Measurements from ENCODE around the gene ARFGEF3. TPM values are rescaled to one million over a fixed set of nuclear protein-coding genes. Genes with fewer than 3 reads are reported as not detected.

ARFGEF3 gene
- total RNA-seq, 1 donor from 2014 or later: 0.08 TPM

GRCh38 chr6:138378463-138378862 lies 216.7 kb downstream of the ARFGEF3 start:
- H3K9me3 Mint-ChIP-seq (ENCODE audit: unreplicated experiment): no peaks in the 10 kb centered on the region
- H3K4me1 Mint-ChIP-seq (ENCODE audit: unreplicated experiment): no peaks in the 10 kb centered on the region
- no peaks in the 10 kb centered on the region for H3K27me3 Mint-ChIP-seq (ENCODE audit: unreplicated experiment)
- no peak overlapping the region for H3K4me3 Mint-ChIP-seq (ENCODE audit: unreplicated experiment)
- TF ChIP-seq, protein P1, sequence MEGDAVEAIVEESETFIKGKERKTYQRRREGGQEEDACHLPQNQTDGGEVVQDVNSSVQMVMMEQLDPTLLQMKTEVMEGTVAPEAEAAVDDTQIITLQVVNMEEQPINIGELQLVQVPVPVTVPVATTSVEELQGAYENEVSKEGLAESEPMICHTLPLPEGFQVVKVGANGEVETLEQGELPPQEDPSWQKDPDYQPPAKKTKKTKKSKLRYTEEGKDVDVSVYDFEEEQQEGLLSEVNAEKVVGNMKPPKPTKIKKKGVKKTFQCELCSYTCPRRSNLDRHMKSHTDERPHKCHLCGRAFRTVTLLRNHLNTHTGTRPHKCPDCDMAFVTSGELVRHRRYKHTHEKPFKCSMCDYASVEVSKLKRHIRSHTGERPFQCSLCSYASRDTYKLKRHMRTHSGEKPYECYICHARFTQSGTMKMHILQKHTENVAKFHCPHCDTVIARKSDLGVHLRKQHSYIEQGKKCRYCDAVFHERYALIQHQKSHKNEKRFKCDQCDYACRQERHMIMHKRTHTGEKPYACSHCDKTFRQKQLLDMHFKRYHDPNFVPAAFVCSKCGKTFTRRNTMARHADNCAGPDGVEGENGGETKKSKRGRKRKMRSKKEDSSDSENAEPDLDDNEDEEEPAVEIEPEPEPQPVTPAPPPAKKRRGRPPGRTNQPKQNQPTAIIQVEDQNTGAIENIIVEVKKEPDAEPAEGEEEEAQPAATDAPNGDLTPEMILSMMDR (IDR thresholded peaks at IDR 0.05): no peak
- H3K27ac Mint-ChIP-seq (ENCODE audit: unreplicated experiment): no peak overlapping the region
- DNase-seq (ENCODE audit: extremely low spot score, unreplicated experiment): no peak
- no peaks in the 10 kb centered on the region for H3K36me3 Mint-ChIP-seq (ENCODE audit: unreplicated experiment)

GRCh38 chr6:138382498-138383265 lies 220.9 kb downstream of the ARFGEF3 start:
- H3K27me3 Mint-ChIP-seq (ENCODE audit: unreplicated experiment): peaks cover 3% of the 10 kb centered on the region
- TF ChIP-seq, protein P1 (IDR thresholded peaks at IDR 0.05): no peak
- no peaks in the 10 kb centered on the region for H3K9me3 Mint-ChIP-seq (ENCODE audit: unreplicated experiment)
- no peak overlapping the region for H3K4me3 Mint-ChIP-seq (ENCODE audit: unreplicated experiment)
- H3K36me3 Mint-ChIP-seq (ENCODE audit: unreplicated experiment): no peaks in the 10 kb centered on the region
- no peak for DNase-seq (ENCODE audit: extremely low spot score, unreplicated experiment)
- no peak overlapping the region for H3K27ac Mint-ChIP-seq (ENCODE audit: unreplicated experiment)
- H3K4me1 Mint-ChIP-seq (ENCODE audit: unreplicated experiment): no peaks in the 10 kb centered on the region

DNA sequence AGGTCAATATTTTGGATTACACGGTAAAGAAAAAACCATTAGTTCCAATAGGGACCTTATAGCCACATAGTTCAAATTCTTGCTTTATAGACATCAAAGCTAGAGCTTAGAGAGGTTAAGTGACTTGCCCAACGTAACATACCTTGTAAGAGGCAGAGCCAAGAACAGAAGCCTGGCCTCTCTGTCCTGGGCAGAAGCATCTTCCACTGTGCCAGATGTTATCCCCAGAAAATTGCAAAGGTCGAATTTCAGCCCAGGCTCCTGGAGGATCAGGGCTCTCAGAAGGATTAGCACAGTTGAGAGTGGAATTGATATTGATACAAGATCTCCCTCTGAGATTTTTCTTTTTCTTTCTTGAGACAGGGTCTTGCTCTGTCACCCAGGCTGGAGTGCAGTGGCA lies 222.0 kb downstream of the ARFGEF3 start:
- H3K27me3 Mint-ChIP-seq (ENCODE audit: unreplicated experiment): peaks cover 9% of the 10 kb centered on the region
- no peaks in the 10 kb centered on the region for H3K36me3 Mint-ChIP-seq (ENCODE audit: unreplicated experiment)

DNA sequence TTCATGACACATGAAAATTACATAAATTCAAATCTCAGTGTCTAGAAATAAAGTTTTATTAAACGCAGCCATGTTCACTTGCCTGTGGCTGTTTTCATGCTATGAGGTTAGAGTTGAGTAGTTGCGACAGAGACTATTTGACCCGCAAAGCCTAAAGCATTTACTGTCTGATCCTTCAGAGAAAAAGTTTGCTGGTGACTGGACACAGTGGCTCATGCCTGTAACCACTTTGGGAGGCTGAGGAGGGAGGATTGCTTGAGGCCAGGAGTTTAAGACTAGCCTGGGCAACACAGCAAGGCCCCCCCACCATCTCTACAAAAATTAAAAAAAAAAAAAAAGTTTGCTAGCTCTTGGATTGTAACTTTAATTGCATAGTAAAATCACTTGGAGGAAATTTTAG lies 225.2 kb downstream of the ARFGEF3 start:
- TF ChIP-seq, protein P1 (IDR thresholded peaks at IDR 0.05): no peak
- H3K9me3 Mint-ChIP-seq (ENCODE audit: unreplicated experiment): no peaks in the 10 kb centered on the region
- H3K36me3 Mint-ChIP-seq (ENCODE audit: unreplicated experiment): no peaks in the 10 kb centered on the region
- H3K27me3 Mint-ChIP-seq (ENCODE audit: unreplicated experiment): peaks cover 25% of the 10 kb centered on the region
- H3K4me1 Mint-ChIP-seq (ENCODE audit: unreplicated experiment): no peaks in the 10 kb centered on the region
- H3K4me3 Mint-ChIP-seq (ENCODE audit: unreplicated experiment): no peak overlapping the region
- H3K27ac Mint-ChIP-seq (ENCODE audit: unreplicated experiment): no peak overlapping the region
- no peak for DNase-seq (ENCODE audit: extremely low spot score, unreplicated experiment)

More for the DNA sequence above, 222.0 kb downstream of the ARFGEF3 start:
- no peak for DNase-seq (ENCODE audit: extremely low spot score, unreplicated experiment)
- no peak overlapping the region for H3K4me3 Mint-ChIP-seq (ENCODE audit: unreplicated experiment)
- no peaks in the 10 kb centered on the region for H3K4me1 Mint-ChIP-seq (ENCODE audit: unreplicated experiment)
- no peak overlapping the region for H3K27ac Mint-ChIP-seq (ENCODE audit: unreplicated experiment)
- TF ChIP-seq, protein P1 (IDR thresholded peaks at IDR 0.05): no peak
- no peaks in the 10 kb centered on the region for H3K9me3 Mint-ChIP-seq (ENCODE audit: unreplicated experiment)

DNA sequence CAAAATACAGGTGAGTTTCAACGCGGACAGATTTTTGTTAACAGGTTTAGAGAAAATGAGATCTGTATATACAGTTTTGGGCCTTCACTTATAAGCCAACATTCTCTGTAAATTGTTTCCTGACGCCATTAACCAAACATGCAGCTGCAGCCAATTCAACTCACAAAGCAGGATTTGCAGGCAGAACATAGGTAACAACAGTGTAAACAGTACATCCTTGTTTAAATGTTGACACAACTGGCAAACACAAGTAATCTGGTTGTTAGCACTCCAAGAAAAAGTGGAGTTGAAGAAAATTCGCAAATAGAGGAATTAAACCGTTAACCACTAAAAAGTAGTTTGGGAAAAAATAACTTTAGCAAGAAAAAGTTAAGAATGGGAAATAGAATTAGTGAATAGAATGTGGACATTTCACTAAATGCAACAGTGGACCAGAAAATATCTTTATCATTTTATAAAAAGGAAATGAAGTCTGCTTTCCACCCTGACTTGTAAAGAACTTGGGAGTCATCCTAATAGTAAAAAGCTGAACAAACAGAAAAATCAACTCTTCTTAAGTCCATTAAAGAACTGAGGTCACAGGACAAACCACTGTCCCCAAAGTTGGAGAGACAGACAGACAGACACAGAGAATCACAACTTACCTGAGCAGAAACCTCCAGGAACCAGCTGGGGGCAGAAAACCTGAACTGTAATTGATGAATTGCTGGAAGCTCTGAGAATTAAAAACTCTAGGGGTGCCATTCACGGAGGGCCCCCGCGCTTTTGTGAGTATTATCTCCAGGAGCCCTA lies 226.0 kb downstream of the ARFGEF3 start:
- Mint-ChIP-seq H3K9me3 (ENCODE audit: unreplicated experiment) (no peaks in the 10 kb centered on the region), H3K4me3 (ENCODE audit: unreplicated experiment) (no peak overlapping the region), H3K27me3 (ENCODE audit: unreplicated experiment) (peaks cover 26% of the 10 kb centered on the region), H3K4me1 (ENCODE audit: unreplicated experiment) (no peaks in the 10 kb centered on the region), H3K36me3 (ENCODE audit: unreplicated experiment) (no peaks in the 10 kb centered on the region), H3K27ac (ENCODE audit: unreplicated experiment) (no peak overlapping the region)
- TF ChIP-seq, protein P1 (IDR thresholded peaks at IDR 0.05): no peak
- no peak for DNase-seq (ENCODE audit: extremely low spot score, unreplicated experiment)

All from osteocyte (in vitro differentiated cells).